ENCODE measurements around the gene SSR1. TPM values are rescaled to one million over a fixed set of nuclear protein-coding genes. Genes with fewer than 3 reads are reported as not detected.

Gene SSR1
- total and polyA plus RNA-seq, 2 experiments from 2014 or later: 65.3 to 70.2 TPM

DNA sequence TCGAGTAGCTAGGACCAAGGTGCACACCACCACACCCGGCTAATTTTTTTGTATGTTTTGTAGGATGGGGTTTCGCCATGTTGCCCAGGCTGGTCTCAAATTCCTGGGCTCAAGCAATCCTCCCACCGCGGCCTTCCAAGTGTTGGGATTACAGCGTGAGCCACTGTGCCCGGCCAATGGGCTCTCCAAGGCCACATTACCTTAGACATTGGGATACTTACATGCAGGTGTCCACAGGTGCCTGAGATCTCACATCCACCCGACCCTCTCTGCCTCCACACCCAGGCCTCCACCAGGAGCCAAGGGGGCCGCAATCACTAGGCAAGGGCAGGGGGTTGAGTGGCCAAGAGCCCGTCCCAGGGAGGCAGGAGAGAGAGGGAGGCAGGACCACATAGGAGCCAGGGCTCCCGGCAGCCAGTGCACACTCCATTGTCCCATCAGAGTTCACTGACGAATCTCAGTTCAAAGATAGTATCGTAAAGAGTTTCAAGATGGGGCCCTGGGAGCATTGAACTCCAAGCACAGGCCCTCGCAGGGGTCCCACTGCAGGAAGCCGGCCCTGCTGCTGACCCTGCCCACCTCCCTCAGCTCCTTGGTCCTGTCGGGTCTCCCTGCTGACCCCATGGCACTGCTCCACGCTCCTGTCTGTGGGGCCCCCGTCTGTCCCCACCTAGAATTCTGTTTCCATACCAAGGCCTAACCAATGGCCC lies 55.3 kb downstream of the SSR1 start:
- H3K36me3 Mint-ChIP-seq (ENCODE audit: low read depth): peaks cover 10% of the 10 kb centered on the region
- H3F3A ChIP-seq (replicated peaks; ENCODE audit: low read depth): peaks cover 8% of the 10 kb centered on the region
- 0 out of 2 replicates have a peak, but pooled peaks cover 3% of the 10 kb centered on the region for H3K9me2 ChIP-seq (ENCODE audit: insufficient read depth)
- no peak for DNase-seq (ENCODE audit: low spot score)
- H3K27ac Mint-ChIP-seq: peak overlapping the region; percentile 65; the same call in 1 of the 2 replicates
- no peak overlapping the region for H2AFZ ChIP-seq
- H3K79me2 ChIP-seq (replicated peaks; ENCODE audit: insufficient read depth): no peaks in the 10 kb centered on the region
- H3K4me2 ChIP-seq: no peak overlapping the region
- no peak overlapping the region for H3K27ac ChIP-seq (ENCODE audit: low read depth)
- H3K4me1 Mint-ChIP-seq: peaks cover 21% of the 10 kb centered on the region
- H3K4me1 ChIP-seq (ENCODE audit: insufficient read depth): peaks cover 10% of the 10 kb centered on the region
- H3K27me3 ChIP-seq (ENCODE audit: insufficient read depth): peaks cover 3% of the 10 kb centered on the region; the same call in 1 of the 2 replicates
- H3K36me3 ChIP-seq (ENCODE audit: insufficient read depth): no peaks in the 10 kb centered on the region
- H3K4me3 Mint-ChIP-seq: no peak overlapping the region
- no peak overlapping the region for H3K4me3 ChIP-seq
- H3K27me3 Mint-ChIP-seq (ENCODE audit: insufficient read depth, low read depth, poor library complexity): peaks cover 27% of the 10 kb centered on the region
- no peak for TF ChIP-seq ZNF114 (CRISPR knock-in tag; IDR thresholded peaks at IDR 0.05)
- TF ChIP-seq, protein P1, sequence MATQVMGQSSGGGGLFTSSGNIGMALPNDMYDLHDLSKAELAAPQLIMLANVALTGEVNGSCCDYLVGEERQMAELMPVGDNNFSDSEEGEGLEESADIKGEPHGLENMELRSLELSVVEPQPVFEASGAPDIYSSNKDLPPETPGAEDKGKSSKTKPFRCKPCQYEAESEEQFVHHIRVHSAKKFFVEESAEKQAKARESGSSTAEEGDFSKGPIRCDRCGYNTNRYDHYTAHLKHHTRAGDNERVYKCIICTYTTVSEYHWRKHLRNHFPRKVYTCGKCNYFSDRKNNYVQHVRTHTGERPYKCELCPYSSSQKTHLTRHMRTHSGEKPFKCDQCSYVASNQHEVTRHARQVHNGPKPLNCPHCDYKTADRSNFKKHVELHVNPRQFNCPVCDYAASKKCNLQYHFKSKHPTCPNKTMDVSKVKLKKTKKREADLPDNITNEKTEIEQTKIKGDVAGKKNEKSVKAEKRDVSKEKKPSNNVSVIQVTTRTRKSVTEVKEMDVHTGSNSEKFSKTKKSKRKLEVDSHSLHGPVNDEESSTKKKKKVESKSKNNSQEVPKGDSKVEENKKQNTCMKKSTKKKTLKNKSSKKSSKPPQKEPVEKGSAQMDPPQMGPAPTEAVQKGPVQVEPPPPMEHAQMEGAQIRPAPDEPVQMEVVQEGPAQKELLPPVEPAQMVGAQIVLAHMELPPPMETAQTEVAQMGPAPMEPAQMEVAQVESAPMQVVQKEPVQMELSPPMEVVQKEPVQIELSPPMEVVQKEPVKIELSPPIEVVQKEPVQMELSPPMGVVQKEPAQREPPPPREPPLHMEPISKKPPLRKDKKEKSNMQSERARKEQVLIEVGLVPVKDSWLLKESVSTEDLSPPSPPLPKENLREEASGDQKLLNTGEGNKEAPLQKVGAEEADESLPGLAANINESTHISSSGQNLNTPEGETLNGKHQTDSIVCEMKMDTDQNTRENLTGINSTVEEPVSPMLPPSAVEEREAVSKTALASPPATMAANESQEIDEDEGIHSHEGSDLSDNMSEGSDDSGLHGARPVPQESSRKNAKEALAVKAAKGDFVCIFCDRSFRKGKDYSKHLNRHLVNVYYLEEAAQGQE (IDR thresholded peaks at IDR 0.05; ENCODE audit: unreplicated experiment): no peak
- no peak for TF ChIP-seq EZH2phosphoT487 (IDR thresholded peaks at IDR 0.05; ENCODE audit: unreplicated experiment)
- no peak for ATAC-seq
- H3K9me3 Mint-ChIP-seq: peaks cover 26% of the 10 kb centered on the region; the same call in 2 of the 3 replicates
- H4K20me1 ChIP-seq (replicated peaks; ENCODE audit: insufficient read depth): no peaks in the 10 kb centered on the region

DNA sequence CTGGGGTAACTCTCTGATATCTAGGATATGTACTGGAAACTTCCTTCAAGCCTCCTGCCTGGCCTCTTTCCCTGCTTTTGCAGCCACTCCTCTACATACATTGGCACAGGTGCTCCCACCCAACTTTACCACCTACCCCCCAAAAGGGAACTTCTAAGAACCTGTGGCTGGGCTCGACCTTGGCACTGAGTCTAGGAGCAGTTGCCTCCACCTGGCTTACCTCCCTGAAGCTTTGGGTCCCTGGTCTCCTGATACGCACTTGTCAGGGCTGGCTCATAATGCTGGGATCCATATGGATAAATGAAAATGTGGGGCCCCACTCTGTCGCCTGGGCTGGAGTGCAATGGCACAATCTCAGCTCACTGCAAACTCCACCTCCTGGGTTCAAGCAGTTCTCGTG lies 56.2 kb downstream of the SSR1 start:
- no peak overlapping the region for H3K27ac Mint-ChIP-seq
- no peaks in the 10 kb centered on the region for H4K20me1 ChIP-seq (replicated peaks; ENCODE audit: insufficient read depth)
- peaks cover 3% of the 10 kb centered on the region; the same call in 1 of the 2 replicates for H3K27me3 ChIP-seq (ENCODE audit: insufficient read depth)
- H3K4me2 ChIP-seq: no peak overlapping the region
- H3K9me2 ChIP-seq (ENCODE audit: insufficient read depth): 0 out of 2 replicates have a peak, but pooled peaks cover 3% of the 10 kb centered on the region
- H3K4me3 ChIP-seq: no peak overlapping the region
- DNase-seq (ENCODE audit: low spot score): no peak
- peaks cover 13% of the 10 kb centered on the region for H3K4me1 Mint-ChIP-seq
- no peak for ATAC-seq
- no peaks in the 10 kb centered on the region for H3K36me3 ChIP-seq (ENCODE audit: insufficient read depth)
- H3K9me3 Mint-ChIP-seq: peaks cover 26% of the 10 kb centered on the region; the same call in 2 of the 3 replicates
- H3K36me3 Mint-ChIP-seq (ENCODE audit: low read depth): peaks cover 8% of the 10 kb centered on the region; the same call in 2 of the 3 replicates
- no peak overlapping the region for H3K4me3 Mint-ChIP-seq
- peaks cover 5% of the 10 kb centered on the region for H3K4me1 ChIP-seq (ENCODE audit: insufficient read depth)
- TF ChIP-seq CREB1 (CRISPR knock-in tag; IDR thresholded peaks at IDR 0.05; ENCODE audit: low read depth) (no peak), STAT1 (IDR thresholded peaks at IDR 0.05; ENCODE audit: unreplicated experiment) (no peak), EZH2 (IDR thresholded peaks at IDR 0.05; ENCODE audit: low read depth, unreplicated experiment) (no peak), NANOG (IDR thresholded peaks at IDR 0.05; ENCODE audit: borderline replicate concordance) (no peak), ZNF331 (CRISPR knock-in tag; IDR thresholded peaks at IDR 0.05; ENCODE audit: low read depth) (no peak), POLR2AphosphoS5 (IDR thresholded peaks at IDR 0.05; ENCODE audit: low read depth) (no peak)
- TF ChIP-seq, protein P2, sequence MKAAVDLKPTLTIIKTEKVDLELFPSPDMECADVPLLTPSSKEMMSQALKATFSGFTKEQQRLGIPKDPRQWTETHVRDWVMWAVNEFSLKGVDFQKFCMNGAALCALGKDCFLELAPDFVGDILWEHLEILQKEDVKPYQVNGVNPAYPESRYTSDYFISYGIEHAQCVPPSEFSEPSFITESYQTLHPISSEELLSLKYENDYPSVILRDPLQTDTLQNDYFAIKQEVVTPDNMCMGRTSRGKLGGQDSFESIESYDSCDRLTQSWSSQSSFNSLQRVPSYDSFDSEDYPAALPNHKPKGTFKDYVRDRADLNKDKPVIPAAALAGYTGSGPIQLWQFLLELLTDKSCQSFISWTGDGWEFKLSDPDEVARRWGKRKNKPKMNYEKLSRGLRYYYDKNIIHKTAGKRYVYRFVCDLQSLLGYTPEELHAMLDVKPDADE (IDR thresholded peaks at IDR 0.05): no peak
- TF ChIP-seq, protein P1 (IDR thresholded peaks at IDR 0.05; ENCODE audit: unreplicated experiment): no peak
- H3K27me3 Mint-ChIP-seq (ENCODE audit: insufficient read depth, low read depth, poor library complexity): peaks cover 25% of the 10 kb centered on the region
- H2AFZ ChIP-seq: no peak overlapping the region
- peaks cover 8% of the 10 kb centered on the region for H3F3A ChIP-seq (replicated peaks; ENCODE audit: low read depth)
- H3K79me2 ChIP-seq (replicated peaks; ENCODE audit: insufficient read depth): no peaks in the 10 kb centered on the region
- no peak overlapping the region for H3K27ac ChIP-seq (ENCODE audit: low read depth)
